Measurements from ENCODE around the gene CHKB. TPM values are rescaled to one million over a fixed set of nuclear protein-coding genes. Genes with fewer than 3 reads are reported as not detected.

CHKB gene
- total and polyA plus RNA-seq, 4 donors, result 59.4 to 142 (median 74.9) TPM

GRCh38 chr22:50603511-50604255 lies 21.0 kb upstream of the CHKB start:
- DNase-seq (no peak), ATAC-seq (ENCODE audit: insufficient read depth, low FRiP score) (no peak)
- H3K27me3 ChIP-seq (ENCODE audit: control insufficient read depth in 3 of 3, insufficient read depth in 3 of 3, low read length in 2 of 3), result peaks cover 22 to 54% (median 22%) of the 10 kb centered on the region in 3 donors

GRCh38 chr22:50602338-50602700 lies 19.7 kb upstream of the CHKB start:
- Histone ChIP-seq H3K9ac (ENCODE audit: insufficient read depth in 1 of 2, low read length in 2 of 2) (no peak overlapping the region), H3K27ac (ENCODE audit: low read depth in 1 of 2, low read length in 1 of 2) (no peak overlapping the region), H3K4me3 (no peak overlapping the region), H3K9me3 (ENCODE audit: control insufficient read depth in 4 of 4, insufficient read depth in 3 of 4, low read length in 3 of 4) (peaks cover 0 to 6% (median 0%) of the 10 kb centered on the region in 4 donors), H3K36me3 (ENCODE audit: control insufficient read depth in 4 of 4, insufficient read depth in 4 of 4, low read length in 4 of 4) (no peaks in the 10 kb centered on the region), H3K4me1 (ENCODE audit: control insufficient read depth in 5 of 5, insufficient read depth in 5 of 5, low read length in 5 of 5) (peaks cover 0 to 5% (median 0%) of the 10 kb centered on the region in 5 donors), H3K27me3 (ENCODE audit: control insufficient read depth in 3 of 3, insufficient read depth in 3 of 3, low read length in 2 of 3) (peaks cover 22 to 47% (median 22%) of the 10 kb centered on the region in 3 donors)
- TF ChIP-seq CTCF (IDR thresholded peaks at IDR 0.05; ENCODE audit: control extremely low read depth, extremely low read depth), result no peak
- no peak for ATAC-seq (ENCODE audit: insufficient read depth, low FRiP score)
- no peak for DNase-seq
- 26 to 39% methylated on average over 2 of the region's 2 CpGs for WGBS, 2 donors

More at GRCh38 chr22:50603511-50604255, 21.0 kb upstream of the CHKB start:
- Histone ChIP-seq H3K9me3 (ENCODE audit: control insufficient read depth in 4 of 4, insufficient read depth in 3 of 4, low read length in 3 of 4) (peaks cover 0 to 6% (median 0%) of the 10 kb centered on the region in 4 donors), H3K27ac (ENCODE audit: low read depth in 1 of 2, low read length in 1 of 2) (no peak overlapping the region), H3K4me3 (no peak overlapping the region), H3K36me3 (ENCODE audit: control insufficient read depth in 4 of 4, insufficient read depth in 4 of 4, low read length in 4 of 4) (no peaks in the 10 kb centered on the region), H3K9ac (ENCODE audit: insufficient read depth in 1 of 2, low read length in 2 of 2) (no peak overlapping the region), H3K4me1 (ENCODE audit: control insufficient read depth in 5 of 5, insufficient read depth in 5 of 5, low read length in 5 of 5) (peaks cover 0 to 5% (median 0%) of the 10 kb centered on the region in 5 donors)
- TF ChIP-seq CTCF (IDR thresholded peaks at IDR 0.05; ENCODE audit: control extremely low read depth, extremely low read depth), result no peak
- WGBS, 2 donors, result 7 to 13% methylated on average over 42 to 70 of the region's 70 CpGs

- DNase-seq (no peak), ATAC-seq (ENCODE audit: insufficient read depth, low FRiP score) (no peak)
- 55 to 67% methylated on average over 12 of the region's 12 CpGs for WGBS, 2 donors
- Histone ChIP-seq H3K27me3 (ENCODE audit: control insufficient read depth in 3 of 3, insufficient read depth in 3 of 3, low read length in 2 of 3) (peaks cover 22 to 44% (median 22%) of the 10 kb centered on the region in 3 donors), H3K9me3 (ENCODE audit: control insufficient read depth in 4 of 4, insufficient read depth in 3 of 4, low read length in 3 of 4) (peaks cover 0 to 6% (median 0%) of the 10 kb centered on the region in 4 donors), H3K9ac (ENCODE audit: insufficient read depth in 1 of 2, low read length in 2 of 2) (no peak overlapping the region), H3K27ac (ENCODE audit: low read depth in 1 of 2, low read length in 1 of 2) (no peak overlapping the region), H3K4me3 (no peak overlapping the region), H3K4me1 (ENCODE audit: control insufficient read depth in 5 of 5, insufficient read depth in 5 of 5, low read length in 5 of 5) (peaks cover 0 to 5% (median 0%) of the 10 kb centered on the region in 5 donors), H3K36me3 (ENCODE audit: control insufficient read depth in 4 of 4, insufficient read depth in 4 of 4, low read length in 4 of 4) (no peaks in the 10 kb centered on the region)
- TF ChIP-seq CTCF (IDR thresholded peaks at IDR 0.05; ENCODE audit: control extremely low read depth, extremely low read depth), result no peak
These were observed 19.2 kb upstream of the CHKB start for GRCh38 chr22:50601669-50602337.

Measured in lung (tissue), 12 donors.